ENCODE data around the gene TRIM28.
A peak's percentile ranks its signal among the peaks of the same experiment; 100 is the strongest.
"Not testable (repeated sequence)": the region's sequence is repeated elsewhere in the genome, so short reads cannot be mapped to it uniquely, and the experiment has no call there.

Gene TRIM28

DNA sequence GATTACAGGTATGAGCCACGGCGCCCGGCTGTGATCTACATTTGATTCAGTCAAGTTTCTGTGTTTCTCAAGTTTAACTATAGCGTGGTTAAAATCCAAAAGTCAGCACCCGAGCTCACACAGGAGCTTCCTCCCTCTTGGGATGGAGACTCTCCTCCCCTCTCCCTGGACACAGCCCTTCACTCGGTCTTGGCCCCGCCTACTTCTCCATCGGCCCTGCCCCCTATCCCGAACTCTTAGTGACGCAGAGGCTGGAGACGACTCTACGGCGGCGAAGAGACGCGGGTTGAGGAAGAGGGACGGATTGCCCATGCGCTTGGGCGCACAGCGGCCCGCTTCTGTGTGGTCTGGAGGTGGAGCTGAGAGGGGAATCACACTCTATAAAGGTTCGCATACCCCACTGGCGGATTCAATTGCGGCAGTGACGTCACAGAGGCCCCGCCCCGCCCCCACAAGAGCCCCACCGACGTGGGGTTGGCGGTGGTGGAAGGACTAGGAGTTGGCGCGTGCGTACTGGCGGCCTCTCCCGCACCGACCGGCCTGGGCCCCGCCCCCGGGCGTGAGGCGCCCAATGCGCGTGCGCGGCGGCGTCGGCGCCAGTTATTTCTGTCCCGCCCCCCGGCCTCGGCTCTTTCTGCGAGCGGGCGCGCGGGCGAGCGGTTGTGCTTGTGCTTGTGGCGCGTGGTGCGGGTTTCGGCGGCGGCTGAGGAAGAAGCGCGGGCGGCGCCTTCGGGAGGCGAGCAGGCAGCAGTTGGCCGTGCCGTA lies at the start of gene TRIM28:
Gene TRIM28, plus strand, starts transcription at position 239 of the 765 bp plus-strand sequence. CDS start 694 bp downstream, outside the sequence.
- peak; percentile 97 for DNase-seq

DNA sequence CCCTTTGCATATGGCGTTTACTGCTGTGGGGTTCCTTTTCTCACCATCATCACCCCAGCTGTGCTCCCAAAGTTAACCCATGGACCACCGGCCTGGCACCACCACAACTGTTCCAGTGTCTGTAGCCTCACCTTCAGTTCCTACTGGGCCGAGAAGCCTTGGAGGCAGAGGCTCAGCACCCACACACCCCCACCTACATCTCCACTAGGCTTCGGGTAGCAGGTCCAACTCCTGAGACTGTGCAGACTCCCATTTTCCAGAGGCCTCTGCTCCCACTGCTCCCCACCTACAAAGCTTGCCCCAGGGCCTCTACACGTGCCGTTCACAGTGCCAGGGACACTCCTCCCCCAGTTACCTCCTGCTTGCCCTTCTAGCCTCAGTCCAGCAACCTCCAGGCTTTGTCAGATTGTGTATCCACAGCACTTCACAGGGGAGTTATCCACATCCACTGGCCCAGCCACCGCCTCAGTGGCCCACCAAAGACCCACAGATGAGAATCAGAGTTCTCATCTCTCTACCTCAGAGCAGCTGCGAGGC lies 46.2 kb upstream of the TRIM28 start:
- no peak for DNase-seq

DNA sequence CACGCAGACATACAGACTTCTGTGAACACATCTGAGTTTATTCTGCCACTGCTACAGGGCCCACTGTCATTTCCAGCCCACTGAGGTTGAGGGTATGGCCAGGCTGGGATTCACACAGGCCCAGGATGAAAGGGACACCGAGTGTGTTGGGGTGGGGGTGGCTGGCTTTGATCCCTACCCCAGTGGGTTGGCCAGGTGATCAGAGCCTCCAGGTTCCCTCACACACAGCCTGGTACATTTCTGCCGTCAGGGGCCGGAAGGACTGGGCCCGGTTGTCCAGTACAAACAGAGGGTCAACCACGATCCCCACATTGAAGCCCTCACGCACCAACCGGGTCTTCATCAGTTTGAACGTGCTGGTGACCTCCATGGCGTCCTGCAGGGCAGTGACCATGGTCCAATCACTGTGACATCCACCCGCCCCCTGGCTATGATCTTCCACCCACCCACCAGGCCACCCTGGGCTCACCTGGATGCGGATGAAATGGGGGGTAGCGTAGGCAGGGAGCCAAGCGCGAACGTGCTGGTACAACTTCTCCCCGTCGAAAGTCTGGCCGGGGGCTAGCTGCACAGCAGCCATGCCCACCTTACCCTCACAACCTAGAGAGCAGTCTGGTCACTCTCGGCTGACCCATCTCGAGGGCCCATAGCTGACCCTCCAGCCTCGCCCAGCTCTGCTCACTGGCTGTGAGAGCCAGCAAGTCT lies 45.4 kb upstream of the TRIM28 start:
- no peak for DNase-seq

DNA sequence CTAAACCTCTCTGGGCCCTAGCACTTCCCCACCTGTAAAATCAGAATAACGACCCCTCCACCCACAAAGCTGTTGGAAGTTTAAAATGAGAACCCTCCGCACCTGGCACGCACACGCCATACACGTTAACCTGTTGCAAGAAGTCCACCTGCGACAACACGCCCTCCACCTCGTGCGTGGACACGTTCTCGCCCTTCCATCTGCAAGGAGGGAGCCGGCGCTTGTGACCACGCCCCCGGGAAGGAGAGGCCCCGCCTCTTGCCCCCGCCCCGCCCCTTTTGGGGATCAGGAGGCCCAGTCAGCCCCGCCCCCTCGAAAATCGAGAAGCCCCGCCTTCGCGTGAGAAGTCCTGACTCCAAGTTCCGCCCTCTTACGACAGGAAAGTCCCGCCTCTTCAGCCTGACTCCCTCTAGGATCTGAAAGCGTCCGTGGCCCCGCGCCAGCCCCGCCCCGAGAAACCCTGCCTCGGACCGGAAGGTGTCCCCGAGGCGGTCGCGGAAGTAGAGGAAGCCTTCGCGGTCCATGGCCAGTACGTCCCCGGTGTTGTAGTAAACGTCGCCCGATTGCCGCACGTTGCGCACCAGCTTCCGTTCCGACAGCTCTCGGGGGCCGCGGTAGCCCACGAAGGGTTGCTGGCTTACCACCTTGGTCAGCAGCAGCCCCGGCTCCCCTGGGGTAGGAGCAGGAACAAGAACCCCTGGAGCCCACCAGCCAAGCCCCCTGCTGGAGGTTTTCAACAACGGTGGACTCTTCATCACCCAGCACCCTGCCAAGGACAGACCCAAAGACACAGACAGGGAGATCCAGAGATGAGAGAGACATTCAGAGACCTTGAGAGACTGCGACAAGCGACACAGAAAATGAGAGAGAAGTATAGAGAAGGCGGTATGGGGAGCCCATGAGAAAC lies 44.6 kb upstream of the TRIM28 start:
- peak; percentile 100 for DNase-seq

DNA sequence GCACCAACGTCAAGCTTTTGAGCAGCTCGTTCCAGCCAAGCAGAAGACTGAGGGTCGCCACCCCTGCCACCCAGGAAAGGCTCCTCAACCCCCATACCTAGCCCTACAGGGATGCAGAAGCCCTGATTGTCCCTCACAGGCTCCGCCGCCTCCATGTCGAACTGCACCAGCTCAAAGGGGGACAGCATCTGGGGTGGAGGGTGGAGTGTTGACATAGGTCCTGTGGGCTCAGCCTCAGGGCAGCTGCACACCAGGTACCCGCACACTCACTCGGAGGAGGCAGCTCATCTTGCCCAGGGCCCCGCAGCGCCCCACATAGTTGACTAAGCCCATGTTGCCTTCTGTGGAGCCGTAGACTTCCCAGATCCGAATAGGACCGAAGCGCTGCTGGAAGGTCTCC lies 43.6 kb upstream of the TRIM28 start:
- DNase-seq: no peak

DNA sequence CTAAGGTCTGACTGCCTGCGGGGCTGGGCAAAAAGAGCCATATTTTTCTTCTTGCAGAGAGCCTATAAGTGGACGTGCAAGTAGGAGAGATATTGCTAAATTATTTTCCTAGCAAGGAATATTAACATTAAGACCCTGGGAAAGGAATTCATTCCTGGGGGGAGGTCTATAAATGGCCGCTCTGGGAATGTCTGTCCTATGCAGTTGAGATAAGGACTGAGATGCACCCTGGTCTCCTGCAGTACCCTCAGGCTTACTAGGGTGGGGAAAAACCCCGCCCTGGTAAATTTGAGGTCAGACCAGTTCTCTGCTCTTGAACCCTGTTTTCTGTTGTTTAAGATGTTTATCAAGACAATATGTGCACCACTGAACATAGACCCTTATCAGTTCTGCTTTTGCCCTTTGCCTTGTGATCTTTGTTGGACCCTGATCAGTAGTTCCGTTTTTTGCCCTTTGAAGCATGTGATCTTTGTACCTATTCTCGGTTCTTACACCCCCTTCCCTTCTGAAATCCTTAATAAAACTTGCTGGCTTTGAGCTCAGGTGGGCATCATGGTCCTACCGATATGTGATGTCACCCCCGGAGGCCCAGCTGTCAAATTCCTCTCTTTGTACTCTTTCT lies 36.2 kb upstream of the TRIM28 start:
- DNase-seq: not testable (repeated sequence)

DNA sequence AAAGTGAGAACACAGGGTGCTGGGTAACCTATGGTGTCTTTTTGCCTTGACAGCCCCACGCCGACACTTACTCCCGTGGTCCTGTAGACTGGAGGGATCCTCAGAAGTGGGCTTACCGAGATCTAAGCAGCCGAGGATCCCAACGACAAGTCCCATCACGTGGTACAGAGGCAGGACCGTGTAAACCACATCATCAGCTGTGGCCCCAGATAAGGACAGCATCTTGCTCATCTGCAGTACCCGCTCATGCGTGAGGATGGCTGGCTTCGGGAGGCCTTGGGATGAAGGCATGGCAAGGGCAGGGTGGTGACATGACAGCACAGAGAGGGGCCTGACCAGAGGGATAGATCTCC lies 34.2 kb upstream of the TRIM28 start:
- DNase-seq: no peak

DNA sequence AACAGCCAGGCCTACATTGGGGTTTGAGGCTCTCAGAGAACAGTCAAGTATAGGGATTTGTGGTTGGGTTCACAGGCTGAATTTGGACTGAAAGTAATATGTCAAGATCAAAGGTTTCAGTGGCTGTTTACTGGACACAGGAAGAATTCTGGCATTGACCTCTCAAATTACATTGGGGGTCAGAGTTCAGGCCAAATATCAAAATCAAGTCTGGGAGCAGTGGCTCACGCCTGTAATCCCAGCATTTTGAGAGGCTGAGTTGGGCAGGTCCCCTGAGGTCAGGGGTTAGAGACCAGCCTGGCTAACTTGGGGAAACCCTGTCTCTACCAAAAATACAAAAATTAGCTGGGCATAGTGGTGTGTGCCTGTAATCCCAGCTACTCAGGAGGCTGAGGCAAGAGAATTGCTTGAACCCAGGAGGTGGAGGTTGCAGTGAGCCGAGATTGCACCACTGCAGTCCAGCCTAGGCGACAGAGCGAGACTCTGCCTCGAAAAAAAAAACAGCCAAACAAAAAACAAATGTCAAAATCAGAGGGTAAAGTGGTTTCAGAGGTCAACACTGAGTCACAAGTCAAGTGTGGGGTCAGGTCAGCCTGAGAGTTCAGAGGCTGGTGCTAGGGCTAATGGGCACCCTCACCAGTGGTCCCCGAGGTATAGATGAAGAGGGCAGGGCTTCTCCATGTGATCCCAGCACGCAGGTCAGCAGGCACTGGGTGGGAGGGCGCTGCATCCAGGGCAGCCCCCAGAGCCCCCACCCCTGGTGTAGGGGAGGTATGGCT lies 33.6 kb upstream of the TRIM28 start:
- DNase-seq: no peak

DNA sequence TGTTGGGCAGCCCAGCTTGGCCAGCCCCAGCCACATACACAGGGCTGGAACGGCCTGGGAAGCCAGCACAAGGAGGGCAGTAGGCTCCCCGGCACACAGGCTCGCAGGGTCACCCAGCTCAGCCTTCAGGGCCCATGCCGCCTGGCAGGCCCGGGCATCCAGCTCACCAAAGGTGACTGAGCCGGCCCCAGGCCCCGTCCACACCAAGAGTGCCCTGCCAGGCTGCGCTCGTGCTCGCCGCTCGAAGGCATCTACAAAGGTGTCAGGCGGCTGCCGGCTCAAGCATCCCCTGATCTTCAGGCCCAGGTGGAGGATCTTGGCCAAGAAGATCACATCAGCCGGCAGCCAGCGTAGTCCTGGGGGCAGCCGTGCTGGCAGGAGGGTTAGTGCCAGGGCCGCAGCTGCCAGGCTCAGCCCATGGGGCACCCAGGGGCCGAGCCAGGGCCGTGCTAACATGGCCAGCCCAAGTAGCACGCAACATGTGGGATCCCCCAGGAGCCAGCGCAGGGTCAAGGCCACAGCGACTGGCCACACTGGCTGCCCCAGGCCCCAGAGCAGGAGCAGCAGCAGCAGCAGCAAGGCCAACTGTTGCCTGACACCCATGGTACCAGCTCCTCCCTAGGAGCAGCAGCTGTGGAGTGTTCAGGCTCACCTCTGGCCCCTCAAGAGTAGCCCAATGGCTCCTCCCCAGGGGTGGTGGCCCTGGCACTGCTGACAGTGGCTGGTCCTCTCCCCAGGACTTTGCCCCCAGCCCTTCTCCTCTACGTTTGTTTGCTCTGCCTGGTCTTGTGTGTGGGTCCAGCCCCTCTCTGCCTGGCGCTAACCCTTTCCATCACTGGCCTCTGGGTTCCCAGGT lies 32.3 kb upstream of the TRIM28 start, which contains the start of gene SLC27A5:
Gene SLC27A5, minus strand, starts transcription at position 640 of the 856 bp plus-strand sequence. Its CDS starts 37 bp downstream, at position 603.
- no peak for DNase-seq

DNA sequence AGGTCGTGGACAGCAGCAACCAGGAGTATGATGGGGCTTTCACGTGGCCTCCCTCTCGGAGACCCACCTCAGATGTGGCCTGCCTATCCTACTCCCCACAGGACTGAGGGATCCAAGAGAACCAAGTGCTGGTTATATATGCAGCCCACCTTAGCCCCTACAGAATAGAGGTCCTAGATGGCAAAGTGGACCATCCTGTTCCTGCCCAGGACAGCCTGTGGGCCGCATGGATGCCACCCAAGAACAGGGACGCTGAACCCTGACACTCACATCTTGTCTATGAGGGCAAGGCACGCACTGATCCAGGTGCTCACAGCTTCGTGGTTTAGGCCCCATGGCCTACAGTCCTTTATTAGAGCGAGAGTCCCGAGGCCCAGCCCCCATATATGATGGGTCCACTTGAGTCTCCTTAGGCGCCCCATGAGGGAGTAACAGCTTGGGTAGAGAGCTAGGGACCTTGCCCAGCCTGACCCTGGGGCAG lies 30.6 kb upstream of the TRIM28 start:
- DNase-seq: no peak

DNA sequence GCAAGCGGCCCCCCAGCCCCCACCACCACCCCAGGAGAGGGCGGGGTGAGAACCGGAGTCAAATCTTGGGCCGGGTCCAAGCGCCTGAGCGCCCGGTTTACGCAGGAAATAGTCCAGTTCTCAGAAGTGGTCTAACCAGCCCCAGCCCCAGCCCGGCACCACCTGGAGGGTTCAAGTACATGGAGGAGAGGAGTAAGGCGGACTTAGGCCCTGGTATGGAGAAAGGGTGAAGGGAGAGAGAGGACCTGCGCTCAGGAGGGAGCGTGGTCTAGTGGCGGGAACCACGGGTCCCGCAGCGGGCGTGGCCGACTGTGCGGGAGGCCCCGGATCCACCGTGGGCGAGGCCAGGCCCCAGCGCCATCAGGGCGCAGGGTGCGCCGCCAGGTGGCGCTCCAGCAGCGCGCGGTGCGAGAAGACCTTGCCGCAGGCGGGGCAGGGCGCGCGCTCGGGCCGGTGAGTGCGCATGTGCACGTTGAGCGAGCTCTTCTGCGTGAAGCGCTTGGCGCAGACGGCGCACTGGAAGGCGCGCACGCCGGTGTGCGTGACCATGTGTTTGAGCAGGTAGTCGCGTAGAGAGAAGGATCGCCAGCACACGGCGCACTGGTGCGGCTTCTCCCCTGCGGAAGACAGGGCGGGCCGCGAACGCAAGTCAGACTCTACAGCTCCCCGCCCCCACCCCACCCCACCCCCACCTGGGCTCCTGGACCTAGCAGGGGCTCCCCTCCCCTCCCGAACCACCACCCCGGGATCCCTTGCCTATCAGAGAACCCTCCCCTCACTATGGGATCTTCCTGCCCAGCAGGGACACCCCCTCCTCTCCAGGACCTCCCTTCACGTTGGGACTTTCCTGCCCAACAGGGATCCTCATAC lies 29.9 kb upstream of the TRIM28 start:
- DNase-seq: peak; percentile 87

DNA sequence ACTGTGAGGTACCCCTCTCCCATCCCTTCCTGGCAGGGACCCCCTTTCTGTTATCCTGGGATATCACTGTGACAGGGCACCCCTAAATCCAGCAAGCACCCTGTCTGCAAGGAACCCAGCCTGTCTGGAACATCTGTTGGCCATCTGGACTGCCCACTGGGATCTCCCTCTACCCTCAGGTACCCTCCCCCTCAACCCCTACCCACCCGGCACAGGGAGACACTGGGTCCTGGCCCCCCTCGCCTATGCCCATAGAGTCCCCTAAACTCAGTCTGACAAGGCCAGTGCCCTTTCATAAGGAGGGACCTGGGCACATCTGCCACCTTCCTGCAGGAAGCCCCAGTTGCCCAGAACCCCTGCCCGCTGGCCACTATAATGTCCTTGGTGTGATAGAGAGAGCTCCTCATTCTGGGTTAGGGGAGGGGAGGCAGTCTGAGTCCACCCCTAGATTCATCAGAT lies 29.3 kb upstream of the TRIM28 start:
- DNase-seq: no peak

DNA sequence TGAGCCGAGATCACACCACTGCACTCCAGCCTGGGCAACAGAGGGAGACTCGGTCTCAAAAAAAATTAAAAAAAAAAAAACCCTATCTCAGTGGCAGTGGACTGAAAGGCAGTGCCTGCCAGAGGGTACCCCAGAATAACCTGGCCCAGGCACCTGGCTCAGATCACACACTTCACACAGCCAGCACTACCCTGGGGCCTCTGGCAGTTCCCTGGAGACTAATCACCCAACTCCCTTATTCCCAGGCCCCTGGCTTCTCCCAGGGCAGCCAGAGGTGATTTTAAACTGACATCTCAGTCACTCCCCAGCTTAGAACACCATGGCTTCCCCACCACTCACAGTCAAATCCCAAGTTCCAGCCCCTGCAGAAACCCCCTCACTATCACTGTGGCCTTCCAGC lies 28.6 kb upstream of the TRIM28 start:
- no peak for DNase-seq

DNA sequence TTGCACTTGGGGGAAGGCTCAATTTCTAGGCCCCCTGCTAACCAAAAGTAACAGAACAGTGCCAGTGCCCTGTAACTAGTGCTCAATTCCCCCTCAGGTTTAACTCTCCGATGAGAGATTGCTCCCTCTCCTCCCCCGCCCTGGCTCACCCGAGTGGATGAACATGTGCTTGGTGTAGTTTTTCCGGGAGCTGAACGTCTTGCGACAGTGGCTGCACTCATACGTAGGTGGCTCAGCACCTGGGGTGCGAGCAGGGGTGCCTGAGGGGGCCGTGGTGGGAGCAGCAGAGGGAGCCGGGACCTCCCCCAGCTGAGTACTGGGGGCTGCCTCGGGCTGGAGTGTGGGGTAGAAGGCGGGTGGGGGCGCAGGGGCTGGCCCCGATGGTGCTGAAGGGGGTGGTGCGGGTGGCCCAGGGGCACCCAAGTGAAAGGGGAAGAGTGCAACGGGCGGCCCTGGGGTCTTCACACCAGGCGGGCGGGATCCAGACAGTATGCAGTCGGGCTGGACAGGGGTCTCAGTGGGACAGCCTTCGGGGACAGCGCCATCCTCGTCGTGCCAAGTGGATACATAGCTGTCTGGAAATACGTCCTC lies 27.5 kb upstream of the TRIM28 start:
- DNase-seq: no peak

DNA sequence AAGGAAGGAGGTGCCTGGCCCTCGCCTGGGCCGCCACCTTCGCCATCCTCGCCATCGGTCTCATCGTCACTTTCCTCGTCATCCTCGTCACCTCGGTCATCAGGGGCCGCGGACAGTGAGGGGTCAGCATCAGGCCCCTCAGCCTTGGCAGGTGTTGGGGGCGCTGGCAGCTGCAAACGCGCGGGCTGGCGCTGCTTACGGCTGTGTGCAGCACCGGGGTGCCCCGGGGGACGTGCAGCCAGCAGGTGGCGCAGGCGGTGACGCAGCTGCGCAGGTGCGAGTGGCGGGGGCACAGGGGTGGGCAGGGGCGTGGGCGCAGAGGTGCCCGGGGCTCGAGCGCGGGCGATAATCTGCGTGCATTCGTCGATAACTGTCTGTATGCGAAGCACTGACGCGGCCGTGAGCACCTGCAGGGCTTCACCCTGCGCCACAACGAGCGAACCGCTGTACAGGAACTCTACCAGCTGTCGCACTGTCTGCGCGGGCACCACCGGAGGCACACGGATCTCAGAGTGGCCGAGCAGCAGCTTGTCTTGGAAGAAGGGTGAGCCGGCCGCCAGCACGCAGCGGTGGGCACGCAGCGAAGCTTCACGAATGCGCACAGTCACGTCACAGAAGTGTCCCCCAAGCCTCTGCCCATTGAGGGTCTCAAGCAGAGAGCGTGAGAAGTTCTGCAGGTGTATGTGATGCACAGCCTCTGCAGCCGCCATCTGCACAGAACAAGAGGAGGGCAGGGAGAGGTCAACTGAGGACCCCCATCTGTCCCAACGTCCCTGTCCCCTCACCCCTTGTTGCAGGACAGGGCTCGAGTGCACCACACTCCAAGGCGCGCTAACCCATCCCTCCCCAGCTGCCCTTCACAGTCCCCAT lies 26.7 kb upstream of the TRIM28 start:
- DNase-seq: no peak

DNA sequence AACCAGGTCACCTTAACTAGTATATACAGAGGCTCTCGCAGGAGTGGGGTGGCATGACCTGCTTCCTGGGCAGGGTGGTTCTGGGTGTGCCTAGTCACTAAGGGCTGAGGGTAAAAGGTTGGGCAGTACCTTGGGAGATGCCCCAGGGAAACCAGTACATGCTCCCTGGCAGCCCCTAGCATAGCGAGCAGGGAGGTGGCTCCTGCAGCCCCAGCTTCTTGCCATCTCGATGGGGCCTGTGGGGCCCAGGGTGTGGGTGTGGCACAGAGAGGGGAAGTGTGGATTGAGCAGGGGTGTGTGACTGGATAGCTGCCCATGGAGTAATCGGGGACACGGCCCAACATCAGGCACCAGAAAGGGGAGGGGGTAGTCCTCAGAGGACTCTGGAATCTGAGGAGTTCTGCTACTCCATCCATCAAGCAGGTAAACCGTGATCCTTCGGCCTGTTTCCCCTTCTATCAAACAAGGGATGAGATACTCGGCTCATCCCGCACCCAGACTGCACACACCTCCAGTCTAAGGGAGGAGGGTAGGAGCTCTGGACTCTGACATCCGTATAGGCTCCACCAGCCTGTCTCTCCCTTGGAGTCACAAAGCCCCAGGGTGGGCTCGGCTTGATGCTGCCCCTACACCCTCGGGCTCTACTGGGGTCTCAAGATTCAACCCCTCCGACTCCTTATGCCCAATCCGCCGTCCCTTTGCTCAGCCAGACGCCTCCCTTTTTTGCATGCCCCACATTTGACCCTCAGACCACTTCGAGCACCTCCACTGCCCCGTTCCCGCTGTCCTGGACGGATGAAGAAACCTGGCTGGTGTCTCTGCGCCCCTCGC lies 25.4 kb upstream of the TRIM28 start:
- DNase-seq: no peak

DNA sequence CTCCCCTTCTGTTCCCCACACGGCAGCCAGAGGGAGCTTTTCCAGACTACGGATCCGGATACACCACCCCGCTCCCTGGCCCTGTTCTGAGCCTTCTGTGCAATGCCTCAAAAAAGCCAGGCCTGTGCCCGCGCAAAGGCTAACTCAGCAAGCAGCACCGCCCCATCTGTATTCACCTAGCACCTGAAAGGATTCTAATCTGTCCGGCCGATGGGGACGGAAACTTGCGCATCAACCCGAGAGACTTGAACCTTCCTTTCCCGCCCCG lies 24.8 kb upstream of the TRIM28 start:
- peak; percentile 83 for DNase-seq

Measured in RPMI8226 (cell line).